Stimulated activated naive CD8-positive, alpha-beta T cell treated with anti-CD3 and anti-CD28 coated beads, Interleukin-15, amount 100 ng/mL, for 72 hours (primary cell): ENCODE data around the gene CDKL5.

Experiments used
- ATAC-seq: fragments of 150-1000 bp; cut with Tn5 transposase; 2 replicates; pipeline ENCODE4 v1.10.0; 2021; ENCODE audit warnings: mild to moderate bottlenecking, moderate library complexity
- DNase-seq, 2 donors: peaks; one replicate each; pipeline ENCODE4 v3.0.0; 2021 to 2022
- H3K27ac Mint-ChIP-seq, 2 donors: one replicate each; pipeline ENCODE4 v1.8.0; 2022; ENCODE audit warnings: mild to moderate bottlenecking in 2 of 2, mixed read lengths in 2 of 2, moderate library complexity in 2 of 2
- H3K27me3 Mint-ChIP-seq: one replicate; pipeline ENCODE4 v1.8.0; 2022; ENCODE audit warnings: mixed read lengths
- H3K4me1 Mint-ChIP-seq: one replicate; pipeline ENCODE4 v1.8.0; 2022; ENCODE audit warnings: mild to moderate bottlenecking, mixed read lengths
- H3K4me3 Mint-ChIP-seq, 2 donors: one replicate each; pipeline ENCODE4 v1.8.0; 2022; ENCODE audit warnings: mild to moderate bottlenecking in 2 of 2, mixed read lengths in 2 of 2, moderate library complexity in 1 of 2
- H3K9me3 Mint-ChIP-seq, 2 donors: one replicate each; pipeline ENCODE4 v1.8.0; 2022; ENCODE audit warnings: mixed read lengths in 2 of 2

CDKL5 gene

GRCh38 chrX:18537524-18537923, 112.1 kb downstream of the CDKL5 start:
- no peaks in the 10 kb centered on the region for H3K9me3 Mint-ChIP-seq
- H3K27me3 Mint-ChIP-seq: no peaks in the 10 kb centered on the region
- H3K4me3 Mint-ChIP-seq: no peak overlapping the region
- H3K4me1 Mint-ChIP-seq: peaks cover 6% of the 10 kb centered on the region
- ATAC-seq: no peak
- no peak for DNase-seq
- peak overlapping the region in 1 of 2 donors; percentile 80 for H3K27ac Mint-ChIP-seq

GRCh38 chrX:18542131-18542530, 116.7 kb downstream of the CDKL5 start:
- no peak overlapping the region for H3K4me3 Mint-ChIP-seq
- no peak overlapping the region for H3K27ac Mint-ChIP-seq
- no peaks in the 10 kb centered on the region for H3K27me3 Mint-ChIP-seq
- DNase-seq (no peak), ATAC-seq (no peak)
- no peaks in the 10 kb centered on the region for H3K9me3 Mint-ChIP-seq
- H3K4me1 Mint-ChIP-seq: peaks cover 6% of the 10 kb centered on the region

GRCh38 chrX:18542905-18543304, 117.5 kb downstream of the CDKL5 start:
- Mint-ChIP-seq H3K9me3 (no peaks in the 10 kb centered on the region), H3K27me3 (no peaks in the 10 kb centered on the region), H3K4me3 (no peak overlapping the region), H3K27ac (no peak overlapping the region), H3K4me1 (no peaks in the 10 kb centered on the region)
- ATAC-seq (no peak), DNase-seq (no peak)

- Mint-ChIP-seq H3K4me1 (no peaks in the 10 kb centered on the region), H3K27me3 (no peaks in the 10 kb centered on the region), H3K27ac (peak overlapping the region in 1 of 2 donors; percentile 59), H3K9me3 (no peaks in the 10 kb centered on the region), H3K4me3 (no peak overlapping the region)
- ATAC-seq (no peak), DNase-seq (no peak)
Observed at GRCh38 chrX:18543738-18544137, 118.3 kb downstream of the CDKL5 start.

- Mint-ChIP-seq H3K9me3 (no peaks in the 10 kb centered on the region), H3K27ac (no peak overlapping the region), H3K27me3 (no peaks in the 10 kb centered on the region), H3K4me3 (no peak overlapping the region), H3K4me1 (no peaks in the 10 kb centered on the region)
- ATAC-seq: no peak
- no peak for DNase-seq
Observed at GRCh38 chrX:18545771-18546170, 120.4 kb downstream of the CDKL5 start.

- Mint-ChIP-seq H3K4me3 (no peak overlapping the region), H3K27ac (no peak overlapping the region), H3K27me3 (no peaks in the 10 kb centered on the region), H3K9me3 (no peaks in the 10 kb centered on the region), H3K4me1 (no peaks in the 10 kb centered on the region)
- ATAC-seq (no peak), DNase-seq (no peak)
Observed at GRCh38 chrX:18548996-18549395, 123.6 kb downstream of the CDKL5 start.

- no peak overlapping the region for H3K27ac Mint-ChIP-seq
- H3K9me3 Mint-ChIP-seq: no peaks in the 10 kb centered on the region
- no peak overlapping the region for H3K4me3 Mint-ChIP-seq
- DNase-seq: no peak
- H3K27me3 Mint-ChIP-seq: no peaks in the 10 kb centered on the region
- ATAC-seq: no peak
- no peaks in the 10 kb centered on the region for H3K4me1 Mint-ChIP-seq
Observed at GRCh38 chrX:18549643-18550042, 124.2 kb downstream of the CDKL5 start.

GRCh38 chrX:18557879-18558278, 132.5 kb downstream of the CDKL5 start:
- Mint-ChIP-seq H3K9me3 (no peaks in the 10 kb centered on the region), H3K27ac (no peak overlapping the region)

GRCh38 chrX:18558799-18559198, 133.4 kb downstream of the CDKL5 start:
- Mint-ChIP-seq H3K27me3 (no peaks in the 10 kb centered on the region), H3K4me1 (no peaks in the 10 kb centered on the region), H3K27ac (no peak overlapping the region), H3K9me3 (no peaks in the 10 kb centered on the region), H3K4me3 (no peak overlapping the region)
- ATAC-seq (no peak), DNase-seq (no peak)

More at GRCh38 chrX:18557879-18558278, 132.5 kb downstream of the CDKL5 start:
- DNase-seq: no peak
- ATAC-seq: no peak
- no peak overlapping the region for H3K4me3 Mint-ChIP-seq
- no peaks in the 10 kb centered on the region for H3K4me1 Mint-ChIP-seq
- no peaks in the 10 kb centered on the region for H3K27me3 Mint-ChIP-seq

GRCh38 chrX:18561020-18561419, 135.6 kb downstream of the CDKL5 start:
- Mint-ChIP-seq H3K9me3 (no peaks in the 10 kb centered on the region), H3K4me1 (no peaks in the 10 kb centered on the region), H3K27ac (no peak overlapping the region), H3K27me3 (no peaks in the 10 kb centered on the region), H3K4me3 (no peak overlapping the region)
- no peak for DNase-seq
- no peak for ATAC-seq

GRCh38 chrX:18565727-18566126, 140.3 kb downstream of the CDKL5 start:
- Mint-ChIP-seq H3K9me3 (no peaks in the 10 kb centered on the region), H3K27me3 (no peaks in the 10 kb centered on the region)

GRCh38 chrX:18566748-18567147, 141.3 kb downstream of the CDKL5 start:
- H3K4me3 Mint-ChIP-seq: no peak overlapping the region
- ATAC-seq: no peak
- DNase-seq: no peak
- no peaks in the 10 kb centered on the region for H3K4me1 Mint-ChIP-seq
- no peak overlapping the region for H3K27ac Mint-ChIP-seq
- no peaks in the 10 kb centered on the region for H3K9me3 Mint-ChIP-seq
- H3K27me3 Mint-ChIP-seq: no peaks in the 10 kb centered on the region

More at GRCh38 chrX:18565727-18566126, 140.3 kb downstream of the CDKL5 start:
- Mint-ChIP-seq H3K27ac (no peak overlapping the region), H3K4me3 (no peak overlapping the region), H3K4me1 (no peaks in the 10 kb centered on the region)
- ATAC-seq (no peak), DNase-seq (no peak)

- Mint-ChIP-seq H3K27ac (no peak overlapping the region), H3K4me3 (no peak overlapping the region), H3K4me1 (no peaks in the 10 kb centered on the region), H3K27me3 (no peaks in the 10 kb centered on the region), H3K9me3 (no peaks in the 10 kb centered on the region)
- no peak for ATAC-seq
- no peak for DNase-seq
Observed at GRCh38 chrX:18573556-18573955, 148.1 kb downstream of the CDKL5 start.

GRCh38 chrX:18574591-18574990, 149.2 kb downstream of the CDKL5 start:
- DNase-seq (no peak), ATAC-seq (no peak)
- no peak overlapping the region for H3K27ac Mint-ChIP-seq
- H3K4me3 Mint-ChIP-seq: no peak overlapping the region
- no peaks in the 10 kb centered on the region for H3K27me3 Mint-ChIP-seq
- H3K4me1 Mint-ChIP-seq: no peaks in the 10 kb centered on the region
- H3K9me3 Mint-ChIP-seq: no peaks in the 10 kb centered on the region

- H3K4me3 Mint-ChIP-seq: no peak overlapping the region
- H3K4me1 Mint-ChIP-seq: no peaks in the 10 kb centered on the region
- no peaks in the 10 kb centered on the region for H3K27me3 Mint-ChIP-seq
- H3K27ac Mint-ChIP-seq: no peak overlapping the region
- H3K9me3 Mint-ChIP-seq: no peaks in the 10 kb centered on the region
- ATAC-seq: no peak
- DNase-seq: no peak
Observed at GRCh38 chrX:18575744-18576143, 150.3 kb downstream of the CDKL5 start.

- H3K27me3 Mint-ChIP-seq: no peaks in the 10 kb centered on the region
- no peaks in the 10 kb centered on the region for H3K9me3 Mint-ChIP-seq
- no peak for ATAC-seq
- H3K4me1 Mint-ChIP-seq: no peaks in the 10 kb centered on the region
- H3K27ac Mint-ChIP-seq: no peak overlapping the region
- no peak for DNase-seq
- H3K4me3 Mint-ChIP-seq: no peak overlapping the region
Observed at GRCh38 chrX:18577400-18577799, 152.0 kb downstream of the CDKL5 start.

- Mint-ChIP-seq H3K9me3 (no peaks in the 10 kb centered on the region), H3K27me3 (no peaks in the 10 kb centered on the region), H3K4me1 (no peaks in the 10 kb centered on the region), H3K27ac (no peak overlapping the region), H3K4me3 (no peak overlapping the region)
- DNase-seq: no peak
- no peak for ATAC-seq
Observed at GRCh38 chrX:18578546-18578945, 153.1 kb downstream of the CDKL5 start.
